ENCODE results near the gene SFN. TPM values are rescaled to one million over a fixed set of nuclear protein-coding genes. Genes with fewer than 3 reads are reported as not detected.

SFN gene
- 1 to 10 TPM; 1.4 to 1.8 TPM for total RNA-seq

GRCh38 chr1:26862781-26863684 is at the start of gene SFN:
Gene SFN, plus strand, starts transcription at chr1:26863149. Its CDS starts 64 bp downstream, at chr1:26863213.
- no peaks in the 10 kb centered on the region for H3K27me3 Mint-ChIP-seq
- H3K4me1 Mint-ChIP-seq = peaks cover 14% of the 10 kb centered on the region
- no peak for ATAC-seq (ENCODE audit: low read depth)
- POLR2A ChIA-PET = interaction anchor here (3.5 kb wide), 1 partner anchor 75 kb away, joined by 34 read pairs; the partner anchor contains the start of gene PIGV
- H3K27ac Mint-ChIP-seq = peak within 1 kb of the TSS; percentile 95
- H3K4me3 Mint-ChIP-seq = peak within 1 kb of the TSS; percentile 96
- H3K36me3 Mint-ChIP-seq = peaks cover 1% of the 10 kb centered on the region
- DNase-seq = peak; percentile 61
- H3K9me3 Mint-ChIP-seq = no peaks in the 10 kb centered on the region

- H3K27ac Mint-ChIP-seq = no peak overlapping the region
- H3K27me3 Mint-ChIP-seq = no peaks in the 10 kb centered on the region
- no peak for DNase-seq
- POLR2A ChIA-PET = interaction anchor here (0.6 to 1.3 kb wide), 2 partner anchors 14 kb away, joined by 3 to 4 read pairs; no protein-coding TSS in a partner anchor
- H3K4me3 Mint-ChIP-seq = no peak overlapping the region
- no peak for ATAC-seq (ENCODE audit: low read depth)
- peaks cover 15% of the 10 kb centered on the region for H3K4me1 Mint-ChIP-seq
- no peaks in the 10 kb centered on the region for H3K36me3 Mint-ChIP-seq
- no peaks in the 10 kb centered on the region for H3K9me3 Mint-ChIP-seq
Observed at GRCh38 chr1:26814377-26814776, 48.6 kb upstream of the SFN start.

GRCh38 chr1:26814893-26815292 is 48.1 kb upstream of the SFN start:
- Mint-ChIP-seq H3K4me1 (peaks cover 15% of the 10 kb centered on the region), H3K36me3 (no peaks in the 10 kb centered on the region), H3K27me3 (no peaks in the 10 kb centered on the region), H3K4me3 (no peak overlapping the region), H3K9me3 (no peaks in the 10 kb centered on the region), H3K27ac (no peak overlapping the region)
- no peak for DNase-seq
- POLR2A ChIA-PET = interaction anchor here (0.7 to 1.3 kb wide), 2 partner anchors 14 kb away, joined by 4 read pairs; no protein-coding TSS in a partner anchor
- no peak for ATAC-seq (ENCODE audit: low read depth)

GRCh38 chr1:26820784-26821269 is 42.1 kb upstream of the SFN start:
- Mint-ChIP-seq H3K36me3 (no peaks in the 10 kb centered on the region), H3K27ac (peak overlapping the region; percentile 72), H3K4me1 (peaks cover 19% of the 10 kb centered on the region), H3K27me3 (no peaks in the 10 kb centered on the region), H3K4me3 (peak overlapping the region; percentile 79), H3K9me3 (no peaks in the 10 kb centered on the region)
- POLR2A ChIA-PET = interaction anchor here (0.7 to 3.8 kb wide), 9 partner anchors 9 to 129 kb away, joined by 3 to 28 read pairs (median 5); partner anchors contain the start of genes GPN2 and PIGV
- ATAC-seq (ENCODE audit: low read depth) = peak; percentile 97
- no peak for DNase-seq

- peaks cover 6% of the 10 kb centered on the region for H3K36me3 Mint-ChIP-seq
- POLR2A ChIA-PET = interaction anchor here (0.7 to 3.8 kb wide), 2 partner anchors 10 to 22 kb away, joined by 4 to 28 read pairs; no protein-coding TSS in a partner anchor
Observed at GRCh38 chr1:26822737-26823395, 40.1 kb upstream of the SFN start.

GRCh38 chr1:26824731-26825130 is 38.2 kb upstream of the SFN start:
- peaks cover 47% of the 10 kb centered on the region for H3K4me1 Mint-ChIP-seq
- no peaks in the 10 kb centered on the region for H3K27me3 Mint-ChIP-seq
- no peak for DNase-seq
- no peak overlapping the region for H3K4me3 Mint-ChIP-seq
- H3K36me3 Mint-ChIP-seq = peaks cover 12% of the 10 kb centered on the region
- POLR2A ChIA-PET = no interaction called here
- no peaks in the 10 kb centered on the region for H3K9me3 Mint-ChIP-seq
- peak overlapping the region; percentile 4 for H3K27ac Mint-ChIP-seq
- no peak for ATAC-seq (ENCODE audit: low read depth)

More at GRCh38 chr1:26822737-26823395, 40.1 kb upstream of the SFN start:
- no peaks in the 10 kb centered on the region for H3K9me3 Mint-ChIP-seq
- ATAC-seq (ENCODE audit: low read depth) (no peak), DNase-seq (no peak)
- H3K27ac Mint-ChIP-seq = no peak overlapping the region
- H3K4me3 Mint-ChIP-seq = no peak overlapping the region
- no peaks in the 10 kb centered on the region for H3K27me3 Mint-ChIP-seq
- peaks cover 30% of the 10 kb centered on the region for H3K4me1 Mint-ChIP-seq

GRCh38 chr1:26826261-26827105 is 36.5 kb upstream of the SFN start, which contains the start of gene ZDHHC18:
Gene ZDHHC18, plus strand, starts transcription at chr1:26826688. Its CDS starts 117 bp downstream, at chr1:26826805.
- POLR2A ChIA-PET = interaction anchor here (0.8 to 1.7 kb wide), 5 partner anchors 18 to 134 kb away, joined by 3 to 8 read pairs (median 3); no protein-coding TSS in a partner anchor
- Mint-ChIP-seq H3K27ac (peak within 1 kb of the TSS; percentile 97), H3K4me1 (peaks cover 49% of the 10 kb centered on the region), H3K9me3 (no peaks in the 10 kb centered on the region), H3K27me3 (no peaks in the 10 kb centered on the region), H3K36me3 (peaks cover 19% of the 10 kb centered on the region), H3K4me3 (peak within 1 kb of the TSS; percentile 98)
- ATAC-seq (ENCODE audit: low read depth) = peak; percentile 85
- peak; percentile 92 for DNase-seq

- Mint-ChIP-seq H3K9me3 (no peaks in the 10 kb centered on the region), H3K4me1 (peaks cover 54% of the 10 kb centered on the region), H3K36me3 (peaks cover 23% of the 10 kb centered on the region), H3K4me3 (peak overlapping the region; percentile 98), H3K27me3 (no peaks in the 10 kb centered on the region), H3K27ac (peak overlapping the region; percentile 93)
- ATAC-seq (ENCODE audit: low read depth) (no peak), DNase-seq (no peak)
- POLR2A ChIA-PET = no interaction called here
Observed at GRCh38 chr1:26827106-26827604, 35.8 kb upstream of the SFN start.

- ATAC-seq (ENCODE audit: low read depth) (no peak), DNase-seq (no peak)
- H3K9me3 Mint-ChIP-seq = no peaks in the 10 kb centered on the region
- POLR2A ChIA-PET = interaction anchor here (0.9 to 1.3 kb wide), 2 partner anchors 32 to 38 kb away, joined by 3 to 5 read pairs; no protein-coding TSS in a partner anchor
- H3K36me3 Mint-ChIP-seq = peaks cover 29% of the 10 kb centered on the region
- H3K4me3 Mint-ChIP-seq = peak overlapping the region; percentile 98
- peak overlapping the region; percentile 93 for H3K27ac Mint-ChIP-seq
- peaks cover 57% of the 10 kb centered on the region for H3K4me1 Mint-ChIP-seq
- H3K27me3 Mint-ChIP-seq = no peaks in the 10 kb centered on the region
Observed at GRCh38 chr1:26827663-26828062, 35.3 kb upstream of the SFN start.

- ATAC-seq (ENCODE audit: low read depth) = no peak
- POLR2A ChIA-PET = interaction anchor here (0.6 to 1.3 kb wide), 6 partner anchors 14 to 218 kb away, joined by 3 to 7 read pairs (median 4); no protein-coding TSS in a partner anchor
- peaks cover 29% of the 10 kb centered on the region for H3K36me3 Mint-ChIP-seq
- no peaks in the 10 kb centered on the region for H3K9me3 Mint-ChIP-seq
- H3K27ac Mint-ChIP-seq = peak overlapping the region; percentile 93
- H3K4me1 Mint-ChIP-seq = peaks cover 62% of the 10 kb centered on the region
- DNase-seq = no peak
- no peaks in the 10 kb centered on the region for H3K27me3 Mint-ChIP-seq
- H3K4me3 Mint-ChIP-seq = peak overlapping the region; percentile 98
Observed at GRCh38 chr1:26828411-26828991, 34.4 kb upstream of the SFN start.

GRCh38 chr1:26829184-26829911 is 33.6 kb upstream of the SFN start:
- peaks cover 29% of the 10 kb centered on the region for H3K36me3 Mint-ChIP-seq
- ATAC-seq (ENCODE audit: low read depth) (no peak), DNase-seq (no peak)
- H3K27me3 Mint-ChIP-seq = no peaks in the 10 kb centered on the region
- H3K4me3 Mint-ChIP-seq = peak overlapping the region; percentile 98
- peak overlapping the region; percentile 76 for H3K27ac Mint-ChIP-seq
- POLR2A ChIA-PET = interaction anchor here (1.3 to 1.8 kb wide), 2 partner anchors 35 to 36 kb away, joined by 5 to 8 read pairs; no protein-coding TSS in a partner anchor
- no peaks in the 10 kb centered on the region for H3K9me3 Mint-ChIP-seq
- H3K4me1 Mint-ChIP-seq = peaks cover 69% of the 10 kb centered on the region

Measured in activated naive CD8-positive, alpha-beta T cell treated with anti-CD3 and anti-CD28 coated beads, Interleukin-2, amount 10 ng/mL, durations not matched to agents 7 days and 5 days (primary cell).